ENCODE results near the gene FBXL3.
A peak's percentile ranks its signal among the peaks of the same experiment; 100 is the strongest.

The FBXL3 gene

GRCh38 chr13:77026861-77027621, at the start of gene FBXL3:
Gene FBXL3 (minus strand): TSS chr13:77027159. CDS start chr13:77021860, 5,299 bp downstream.
- H3K4me3 ChIP-seq, result peak within 1 kb of the TSS; percentile 64 to 99 (median 95)
- peak within 1 kb of the TSS; percentile 94 to 100 (median 99) for H3K27ac ChIP-seq

DNA sequence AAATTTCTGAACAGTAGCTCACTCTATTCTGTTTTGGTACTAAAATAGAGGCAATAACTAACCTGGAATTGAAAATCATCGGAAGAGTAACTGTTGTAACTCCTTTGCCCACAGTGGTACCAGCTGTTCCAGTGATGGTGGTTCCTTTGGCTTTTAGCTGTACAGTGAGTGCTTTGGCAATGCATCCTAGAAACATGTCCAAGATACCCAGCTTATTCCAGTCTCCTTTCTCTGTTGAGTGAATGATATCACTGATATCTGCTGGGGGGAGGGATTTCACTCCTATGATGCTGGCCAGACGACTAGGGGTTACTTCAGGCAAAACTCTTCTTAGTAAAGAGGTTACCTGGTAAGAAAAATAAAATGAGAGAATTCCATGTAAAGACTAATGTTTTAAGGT, 40.6 kb upstream of the FBXL3 start:
- no peak overlapping the region for H3K27ac ChIP-seq

DNA sequence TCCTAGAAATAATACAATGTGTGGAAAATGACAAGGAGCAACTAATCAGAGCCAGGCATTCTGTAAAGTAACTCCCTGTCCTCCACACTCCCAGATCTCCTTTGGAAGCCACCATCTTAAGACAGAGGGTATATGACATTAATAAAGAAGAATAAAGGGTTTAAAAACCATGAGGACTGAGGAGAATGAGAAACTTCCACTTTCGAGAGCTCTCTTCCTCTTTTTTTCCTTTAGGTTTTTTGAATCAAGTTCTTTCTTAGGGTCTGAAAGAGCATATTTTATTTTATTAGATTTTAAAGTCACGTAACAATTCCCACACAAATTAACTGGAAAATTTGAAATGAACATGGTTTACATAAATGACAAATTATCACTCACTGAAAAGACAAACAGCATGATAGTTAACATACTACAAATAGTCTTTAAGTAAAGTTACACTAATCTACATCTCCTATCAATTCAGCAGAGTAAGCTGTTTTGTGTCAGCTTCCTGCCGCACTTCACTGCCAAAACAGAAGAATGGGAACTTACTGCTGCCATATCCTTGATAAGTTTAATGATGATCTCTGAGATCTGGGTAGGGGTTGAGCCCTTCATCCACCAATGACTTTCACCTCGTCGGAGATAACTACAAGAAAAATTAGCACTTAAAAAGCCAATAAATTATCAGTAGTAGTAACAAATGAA, 38.6 kb upstream of the FBXL3 start:
- peak overlapping the region in 2 of 21 experiments; percentile 2 to 3 for H3K27ac ChIP-seq
- no peak overlapping the region for H3K4me3 ChIP-seq

More for the DNA sequence above, 40.6 kb upstream of the FBXL3 start:
- no peak overlapping the region for H3K4me3 ChIP-seq

DNA sequence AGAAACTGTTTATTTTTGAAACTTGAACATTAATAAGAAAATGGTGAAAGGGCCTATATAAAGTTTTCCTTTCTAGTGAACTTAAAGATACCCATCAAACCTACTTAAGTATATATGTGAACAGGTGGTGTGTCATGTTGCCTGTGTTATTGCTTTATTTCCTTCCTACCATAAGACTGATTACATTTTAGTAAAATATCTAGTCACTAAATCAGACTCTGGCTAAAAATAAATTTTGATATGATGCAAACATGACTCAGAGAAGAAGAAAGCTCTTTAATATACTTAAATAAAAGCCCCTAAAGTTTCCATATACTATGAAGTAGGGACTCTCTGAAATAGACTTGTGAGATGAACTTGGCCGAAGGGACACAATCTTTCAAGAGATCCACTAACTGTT, 35.1 kb upstream of the FBXL3 start:
- Histone ChIP-seq H3K4me3 (no peak overlapping the region), H3K27ac (no peak overlapping the region)

- H3K27ac ChIP-seq, result no peak overlapping the region
- H3K4me3 ChIP-seq, result no peak overlapping the region
Observed at GRCh38 chr13:77061362-77061761, 34.4 kb upstream of the FBXL3 start.

- Histone ChIP-seq H3K4me3 (no peak overlapping the region), H3K27ac (no peak overlapping the region)
Observed at GRCh38 chr13:77056886-77057285, 29.9 kb upstream of the FBXL3 start.

GRCh38 chr13:77056382-77056781, 29.4 kb upstream of the FBXL3 start:
- no peak overlapping the region for H3K4me3 ChIP-seq
- no peak overlapping the region for H3K27ac ChIP-seq

DNA sequence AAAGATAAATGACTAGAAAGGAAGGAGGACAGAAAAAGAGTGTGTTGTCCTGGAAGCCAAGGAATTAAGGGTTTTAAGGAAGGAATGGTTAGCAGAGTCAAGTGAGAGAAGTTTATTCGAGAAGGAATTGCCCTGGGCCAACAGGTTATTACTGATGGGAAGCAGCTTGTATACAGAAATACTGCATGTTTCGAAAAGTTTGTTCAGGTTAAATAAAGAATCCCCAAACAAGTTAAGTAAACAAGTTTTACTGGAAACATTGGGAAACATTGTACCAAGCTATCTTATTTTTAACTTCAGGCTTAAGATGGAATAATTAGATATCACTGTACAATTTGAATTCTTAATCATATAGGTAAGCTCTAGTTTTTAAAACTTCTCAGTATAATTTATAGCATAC, 28.2 kb upstream of the FBXL3 start:
- no peak overlapping the region for H3K4me3 ChIP-seq
- H3K27ac ChIP-seq, result no peak overlapping the region

DNA sequence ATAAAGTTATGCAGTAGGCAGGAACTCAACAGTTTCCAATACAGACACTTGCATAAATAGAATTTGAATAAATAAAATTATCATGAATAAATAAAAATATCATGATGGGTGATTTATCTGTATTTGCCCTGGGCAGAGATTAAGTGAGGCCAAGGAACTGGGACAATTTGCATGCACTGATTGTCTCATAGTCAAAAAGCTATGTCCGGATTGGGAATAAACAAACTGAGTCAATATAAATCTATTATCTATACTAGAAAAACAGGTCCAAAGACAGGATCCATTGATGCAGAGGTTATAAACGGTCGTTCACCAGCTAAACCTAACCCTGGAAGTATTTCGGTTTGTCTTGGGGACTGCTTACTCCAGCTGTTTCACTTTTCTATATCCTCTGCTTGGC, 26.2 kb upstream of the FBXL3 start:
- no peak overlapping the region for H3K27ac ChIP-seq

GRCh38 chr13:77048681-77049080, 21.7 kb upstream of the FBXL3 start:
- no peak overlapping the region for H3K4me3 ChIP-seq
- no peak overlapping the region for H3K27ac ChIP-seq

More for the DNA sequence above, 26.2 kb upstream of the FBXL3 start:
- no peak overlapping the region for H3K4me3 ChIP-seq

GRCh38 chr13:77047649-77048343, 20.8 kb upstream of the FBXL3 start:
- Histone ChIP-seq H3K4me3 (no peak overlapping the region), H3K27ac (peak overlapping the region in 1 of 21 experiments; percentile 11)

DNA sequence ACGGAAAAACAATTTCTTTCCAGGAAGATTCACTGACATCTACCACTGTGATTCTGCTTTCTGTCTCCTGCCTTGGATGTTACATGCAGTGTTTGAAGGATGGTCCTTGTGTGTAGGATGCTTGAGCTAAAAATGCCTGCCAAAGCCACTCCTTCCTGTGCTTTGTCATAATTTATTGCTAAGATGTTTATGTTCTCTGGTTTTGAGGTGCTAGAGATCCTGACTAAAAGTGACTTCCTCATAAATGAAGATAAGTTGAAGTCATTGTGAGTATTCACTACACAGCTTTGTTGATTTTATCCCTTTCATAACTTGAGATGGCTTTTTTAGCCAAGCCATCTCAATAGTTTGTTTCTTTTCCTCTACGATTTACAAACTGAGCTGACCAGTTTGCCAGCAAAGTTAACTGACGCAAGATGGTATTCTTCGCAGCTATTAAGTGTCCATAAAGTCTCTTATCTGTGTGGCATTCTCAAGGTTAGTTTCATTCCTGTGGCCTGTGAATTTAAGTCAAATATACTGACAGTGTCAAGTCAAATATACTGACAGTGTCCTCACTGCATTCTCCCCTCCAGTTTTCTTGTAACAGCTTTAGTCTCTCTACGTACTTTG, 15.7 kb upstream of the FBXL3 start:
- H3K27ac ChIP-seq, result no peak overlapping the region
- no peak overlapping the region for H3K4me3 ChIP-seq

- H3K27ac ChIP-seq, result no peak overlapping the region
Observed at GRCh38 chr13:77040835-77041234, 13.9 kb upstream of the FBXL3 start.

GRCh38 chr13:77040076-77040475, 13.1 kb upstream of the FBXL3 start:
- Histone ChIP-seq H3K4me3 (no peak overlapping the region), H3K27ac (no peak overlapping the region)

More at GRCh38 chr13:77040835-77041234, 13.9 kb upstream of the FBXL3 start:
- no peak overlapping the region for H3K4me3 ChIP-seq

DNA sequence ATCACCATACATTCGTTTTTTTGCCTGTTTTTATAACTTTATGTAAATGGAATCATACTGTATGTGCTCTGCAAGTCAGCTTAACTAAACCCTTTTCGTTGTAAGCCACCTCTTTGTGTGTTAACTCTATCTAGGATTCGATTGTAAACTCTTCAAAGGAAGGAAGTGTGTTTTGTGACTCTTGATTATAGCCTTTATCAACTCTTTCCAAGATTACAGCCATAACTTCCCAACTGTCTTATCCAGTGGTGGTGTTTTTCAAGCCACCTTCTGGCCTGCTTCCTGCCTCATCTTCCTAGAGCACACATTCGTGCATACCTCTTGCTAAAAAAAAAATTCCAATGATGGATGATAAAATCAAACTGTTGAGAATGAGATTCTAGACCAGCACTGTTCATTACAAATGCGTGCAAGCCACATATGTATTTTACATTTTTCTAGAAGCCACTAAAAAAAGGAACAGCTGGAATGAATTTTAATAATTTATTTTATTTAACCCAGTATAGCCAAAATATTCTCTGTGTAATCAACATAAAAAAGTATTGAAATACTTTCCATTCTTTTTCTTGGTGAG, 12.0 kb upstream of the FBXL3 start:
- H3K27ac ChIP-seq, result no peak overlapping the region
- no peak overlapping the region for H3K4me3 ChIP-seq

DNA sequence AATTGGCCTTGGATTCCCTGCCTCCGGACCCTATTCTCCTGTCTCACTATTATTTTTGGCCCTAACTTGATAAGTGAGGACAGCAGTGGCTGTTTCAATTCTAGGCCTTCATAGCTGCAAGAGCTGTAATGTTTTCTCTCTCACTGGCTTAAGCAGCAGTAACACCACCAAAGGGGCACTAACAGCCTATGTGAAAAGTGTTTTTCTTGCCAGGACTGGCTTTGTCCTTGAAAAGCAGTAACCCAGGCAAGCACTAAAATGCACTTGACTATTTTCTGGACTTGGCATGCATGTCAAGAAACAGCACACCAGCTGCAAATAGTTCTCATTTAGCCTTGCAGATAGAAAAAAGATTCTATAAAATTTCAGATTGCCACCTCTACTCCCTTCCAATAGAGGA, 9.3 kb upstream of the FBXL3 start:
- Histone ChIP-seq H3K4me3 (no peak overlapping the region), H3K27ac (no peak overlapping the region)

DNA sequence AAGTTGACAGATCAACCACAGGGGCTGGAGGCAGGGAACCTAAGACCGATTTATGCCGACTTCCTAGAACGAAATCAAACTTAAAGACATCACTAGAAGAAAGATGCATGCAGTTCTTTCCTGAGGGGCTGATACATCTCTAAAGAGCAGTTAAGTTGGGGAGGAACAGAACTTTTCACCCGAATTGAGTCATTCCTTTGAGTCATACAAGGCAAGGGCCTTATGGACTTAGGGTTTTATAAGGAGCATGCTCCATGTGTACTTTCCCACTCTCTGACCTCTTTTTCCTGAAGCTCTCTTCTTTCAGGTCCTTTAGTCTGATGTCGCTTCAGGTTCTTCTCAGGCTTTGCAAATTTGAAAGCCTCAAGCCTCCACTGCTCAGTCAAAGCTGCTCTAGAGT, 7.9 kb upstream of the FBXL3 start:
- Histone ChIP-seq H3K27ac (no peak overlapping the region), H3K4me3 (no peak overlapping the region)

DNA sequence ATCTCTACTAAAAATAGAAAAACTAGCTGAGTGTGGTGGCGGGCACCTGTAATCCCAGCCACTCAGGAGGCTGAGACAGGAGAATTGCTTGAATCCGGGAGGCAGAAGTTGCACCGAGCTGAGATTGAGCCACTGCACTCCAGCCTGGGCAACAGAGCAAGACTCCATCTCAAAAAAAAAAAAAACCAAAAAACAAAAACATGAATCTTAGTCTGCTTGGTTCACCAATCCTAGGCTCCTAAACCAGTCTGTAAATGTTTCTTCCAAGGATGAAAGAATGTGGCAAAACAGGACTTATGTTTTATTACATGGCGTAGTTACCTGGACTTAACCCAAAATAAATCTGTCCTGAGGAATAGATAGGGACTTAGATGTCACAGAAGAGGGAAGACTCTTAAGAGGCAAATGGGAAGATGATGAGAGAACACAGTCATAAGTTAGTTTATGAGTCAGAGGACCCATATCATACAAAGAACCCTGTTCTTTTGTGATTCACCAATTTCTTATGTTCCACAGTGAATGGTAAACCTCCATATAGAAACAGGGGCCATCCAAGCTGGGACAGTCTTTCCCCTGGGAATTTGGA, 6.9 kb upstream of the FBXL3 start:
- Histone ChIP-seq H3K4me3 (no peak overlapping the region), H3K27ac (no peak overlapping the region)

- Histone ChIP-seq H3K4me3 (no peak overlapping the region), H3K27ac (no peak overlapping the region)
Observed at GRCh38 chr13:77031656-77032243, 4.8 kb upstream of the FBXL3 start.

Data from skin epidermis (tissue), 12 donors.